Bronchial epithelial cell (primary cell): Measurements from ENCODE around the gene ACAD11. TPM values are rescaled to one million over a fixed set of nuclear protein-coding genes. Genes with fewer than 3 reads are reported as not detected.

Source experiments
- DNase-seq: peaks from one replicate; pipeline ENCODE4 v3.0.0-alpha.2; 2010; ENCODE audit warnings: low read depth
- FAIRE-seq: peaks from 2 replicates; lab custom pipeline; 2011; peaks lifted over from hg19 to GRCh38; lab: Jason Lieb, UNC
- H3K27me3 ChIP-seq: 2 replicates; pipeline ENCODE4 v1.5.1; 2011; ENCODE audit warnings: low read length; ENCODE audit not compliant: control insufficient read depth, insufficient read depth
- H3K36me3 ChIP-seq: 2 replicates; pipeline ENCODE4 v1.5.1; 2011; ENCODE audit warnings: low read length; ENCODE audit not compliant: control insufficient read depth, insufficient read depth
- H3K4me3 ChIP-seq: 2 replicates; pipeline ENCODE4 v1.5.1; 2011; ENCODE audit warnings: mild to moderate bottlenecking, low read depth, low read length, control low read depth
- CTCF ChIP-seq: IDR thresholded peaks from 2 replicates; pipeline ENCODE4 v1.5.1; 2011; ENCODE audit warnings: mild to moderate bottlenecking, moderate library complexity, low read length, control low read depth, inconsistent platforms; ENCODE audit not compliant: insufficient read depth, severe bottlenecking
- total RNA-seq: library from RNA; depleted of rRNA; stranded (reverse); fragments of >200 nt; gene quantifications from 2 replicates; pipeline ENCODE4 v1.2.1, GENCODE V29; 2014

Gene ACAD11
- total RNA-seq, 1 donor from 2014 or later = 27.4 TPM

DNA sequence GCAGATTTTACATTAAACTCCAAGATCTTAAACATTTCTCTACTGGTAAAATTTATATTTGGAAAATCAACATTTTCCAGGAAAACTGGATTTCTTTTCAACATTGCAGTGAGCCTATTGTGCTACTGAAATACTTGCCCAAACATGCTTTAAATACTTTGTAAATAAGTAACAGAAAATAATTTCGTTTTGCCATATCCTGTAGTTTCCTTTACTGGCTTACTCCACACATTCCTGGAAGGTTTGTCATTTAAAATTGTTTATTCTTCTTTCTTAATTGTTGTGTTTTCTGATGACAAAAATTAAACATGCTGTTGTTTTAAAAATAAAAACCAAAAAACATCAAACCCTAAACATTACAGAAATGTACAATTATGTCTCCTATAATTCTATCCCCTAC, 22.0 kb downstream of the ACAD11 start:
- H3K4me3 ChIP-seq = no peak overlapping the region
- no peak for FAIRE-seq
- H3K36me3 ChIP-seq = no peaks in the 10 kb centered on the region
- no peaks in the 10 kb centered on the region for H3K27me3 ChIP-seq
- no peak for TF ChIP-seq CTCF
- DNase-seq = peak; percentile 90

DNA sequence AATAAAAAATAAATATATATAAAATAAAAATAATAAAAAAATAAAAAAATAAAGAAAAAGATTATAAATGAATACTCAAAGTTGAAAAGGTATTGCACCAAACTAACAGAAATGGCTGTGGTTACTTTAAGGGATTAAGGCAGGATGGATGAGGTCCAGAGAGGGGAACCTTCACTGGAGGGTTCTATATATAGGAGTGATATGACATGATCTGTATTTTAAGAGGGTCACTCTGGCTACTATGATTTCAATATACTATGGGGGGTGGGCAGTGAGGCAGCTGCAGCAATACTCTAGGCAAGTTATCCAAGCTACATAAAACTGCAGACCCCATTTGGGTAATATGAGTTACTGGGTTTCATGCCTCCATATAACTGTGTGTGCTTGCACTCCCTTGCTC, 24.6 kb downstream of the ACAD11 start:
- DNase-seq (no peak), FAIRE-seq (no peak)
- no peak for TF ChIP-seq CTCF
- no peak overlapping the region for H3K4me3 ChIP-seq
- H3K27me3 ChIP-seq = no peaks in the 10 kb centered on the region
- no peaks in the 10 kb centered on the region for H3K36me3 ChIP-seq

GRCh38 chr3:132630612-132631011, 29.0 kb downstream of the ACAD11 start:
- Histone ChIP-seq H3K4me3 (no peak overlapping the region), H3K27me3 (no peaks in the 10 kb centered on the region), H3K36me3 (peaks cover 1% of the 10 kb centered on the region)
- TF ChIP-seq CTCF = no peak
- DNase-seq (no peak), FAIRE-seq (no peak)

DNA sequence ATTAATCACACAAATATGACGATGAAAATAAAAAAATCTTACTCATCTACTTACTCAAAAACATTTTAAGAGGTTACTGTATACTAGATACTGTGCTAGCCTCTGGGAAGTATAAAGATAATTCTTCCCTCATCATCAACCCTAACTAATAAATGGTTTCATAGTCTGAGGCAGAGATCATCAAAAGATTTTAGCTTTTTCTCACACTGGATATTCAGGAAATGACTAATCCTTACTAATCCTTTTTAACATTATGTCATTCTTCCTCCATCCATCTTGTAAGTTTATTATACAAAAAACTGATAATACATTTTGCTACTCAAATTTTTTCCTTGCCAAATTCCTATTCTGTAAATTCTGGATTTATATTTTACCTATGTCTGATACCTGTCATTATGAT, 29.7 kb downstream of the ACAD11 start:
- H3K4me3 ChIP-seq = no peak overlapping the region
- TF ChIP-seq CTCF = no peak
- FAIRE-seq (no peak), DNase-seq (peak; percentile 89)
- H3K36me3 ChIP-seq = peaks cover 1% of the 10 kb centered on the region
- H3K27me3 ChIP-seq = no peaks in the 10 kb centered on the region

DNA sequence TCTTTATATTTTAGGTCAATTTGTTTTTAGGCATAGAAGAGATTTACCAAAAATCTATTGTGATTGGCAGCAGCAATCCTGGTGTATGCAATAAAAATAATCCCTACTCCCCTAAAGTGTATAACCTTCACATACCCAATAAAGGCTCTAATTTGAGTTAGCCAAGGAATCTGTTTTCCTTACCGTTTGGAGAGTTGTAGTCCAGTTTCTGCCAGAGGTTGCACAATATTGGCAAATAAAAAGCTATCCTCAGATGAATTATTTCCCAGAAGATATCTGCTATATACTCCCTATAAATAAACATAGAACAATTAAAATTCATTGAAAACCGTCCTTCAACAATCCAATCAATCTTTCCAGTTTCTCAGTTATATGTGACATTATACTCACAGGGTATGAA, 31.5 kb downstream of the ACAD11 start:
- Histone ChIP-seq H3K36me3 (peaks cover 1% of the 10 kb centered on the region), H3K27me3 (no peaks in the 10 kb centered on the region), H3K4me3 (no peak overlapping the region)
- no peak for FAIRE-seq
- no peak for DNase-seq
- no peak for TF ChIP-seq CTCF

DNA sequence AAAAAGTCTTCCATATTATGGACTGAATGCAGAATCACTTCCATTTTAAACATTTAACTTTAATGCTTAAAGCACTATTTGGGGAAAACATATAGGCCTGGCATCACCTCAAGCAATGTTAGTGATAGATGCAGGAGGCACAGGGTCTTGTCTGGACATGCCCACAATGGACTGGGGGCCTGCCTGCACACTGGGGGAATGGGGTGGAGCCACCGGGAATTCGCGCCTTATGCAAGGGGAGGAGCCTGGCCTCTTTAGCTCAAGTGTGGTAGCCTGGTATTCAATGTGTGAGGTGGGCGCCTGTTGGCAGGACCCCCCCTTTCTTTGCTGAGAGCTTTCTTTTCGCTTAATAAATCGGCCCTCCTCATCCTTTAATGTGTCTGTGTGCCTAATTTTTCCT, 32.7 kb downstream of the ACAD11 start:
- TF ChIP-seq CTCF = no peak
- DNase-seq (peak; percentile 22), FAIRE-seq (no peak)

More for the DNA sequence above, 32.7 kb downstream of the ACAD11 start:
- H3K36me3 ChIP-seq = peaks cover 1% of the 10 kb centered on the region
- no peaks in the 10 kb centered on the region for H3K27me3 ChIP-seq
- H3K4me3 ChIP-seq = no peak overlapping the region
